Neural progenitor cell (in vitro differentiated cells): ENCODE measurements around the gene HEATR5A. TPM values are rescaled to one million over a fixed set of nuclear protein-coding genes. Genes with fewer than 3 reads are reported as not detected.

Experiments
- DNase-seq: peaks from one replicate; pipeline ENCODE4 v3.0.0-alpha.2; 2016; ENCODE audit warnings: low spot score
- H2AFZ ChIP-seq: fragments of 200-600 bp; sonication (generic); replicated peaks from 2 replicates; pipeline ENCODE4 v1.6.1; 2016; ENCODE audit warnings: antibody characterized with exemption
- H3F3A ChIP-seq: fragments of 200-600 bp; sonication (generic); 2 replicates; pipeline ENCODE4 v1.6.1; 2016; ENCODE audit warnings: antibody characterized with exemption, low read depth
- H3K27ac ChIP-seq: fragments of 200-600 bp; sonication (generic); 2 replicates; pipeline ENCODE4 v1.5.1; 2016; ENCODE audit warnings: mild to moderate bottlenecking
- H3K27me3 ChIP-seq: fragments of 200-600 bp; sonication (generic); 2 replicates; pipeline ENCODE4 v1.6.1; 2016; ENCODE audit warnings: mild to moderate bottlenecking, moderate library complexity
- H3K36me3 ChIP-seq: fragments of 200-600 bp; sonication (generic); 2 replicates; pipeline ENCODE4 v1.5.1; 2016
- H3K4me1 ChIP-seq: fragments of 200-600 bp; sonication (generic); 2 replicates; pipeline ENCODE4 v1.6.1; 2016; ENCODE audit warnings: mixed run types
- H3K4me2 ChIP-seq: fragments of 200-600 bp; sonication (generic); 2 replicates; pipeline ENCODE4 v1.6.1; 2016
- H3K4me3 ChIP-seq: fragments of 200-600 bp; sonication (generic); 2 replicates; pipeline ENCODE4 v1.5.1; 2016
- H3K79me2 ChIP-seq: fragments of 200-600 bp; sonication (generic); 2 replicates; pipeline ENCODE4 v1.6.1; 2016; ENCODE audit warnings: low read depth
- H3K9ac ChIP-seq: fragments of 200-600 bp; sonication (generic); 2 replicates; pipeline ENCODE4 v1.6.1; 2016
- H3K9me3 ChIP-seq: fragments of 200-600 bp; sonication (generic); 2 replicates; pipeline ENCODE4 v1.5.1; 2016; ENCODE audit warnings: low read depth
- H4K20me1 ChIP-seq: fragments of 200-600 bp; sonication (generic); 2 replicates; pipeline ENCODE4 v1.6.1; 2016; ENCODE audit warnings: low read depth
- H3K27ac Mint-ChIP-seq: 3 replicates; pipeline ENCODE4 v1.8.0; 2021; ENCODE audit warnings: mixed read lengths
- H3K27me3 Mint-ChIP-seq: 2 replicates; pipeline ENCODE4 v1.8.0; 2022; ENCODE audit warnings: low read depth, mild to moderate bottlenecking, inconsistent platforms, moderate library complexity, mixed read lengths; ENCODE audit not compliant: insufficient read depth
- H3K36me3 Mint-ChIP-seq: 3 replicates; pipeline ENCODE4 v1.8.0; 2021; ENCODE audit warnings: mixed read lengths
- H3K4me1 Mint-ChIP-seq: 3 replicates; pipeline ENCODE4 v1.8.0; 2021; ENCODE audit warnings: mixed read lengths
- H3K4me3 Mint-ChIP-seq: 3 replicates; pipeline ENCODE4 v1.8.0; 2021; ENCODE audit warnings: mild to moderate bottlenecking, moderate library complexity, mixed read lengths
- H3K9me3 Mint-ChIP-seq: 3 replicates; pipeline ENCODE4 v1.8.0; 2020; ENCODE audit warnings: mixed read lengths
- EZH2 ChIP-seq: fragments of 200-600 bp; sonication (generic); IDR thresholded peaks from 2 replicates; pipeline ENCODE4 v1.6.1; 2017; ENCODE audit warnings: antibody characterized with exemption, mild to moderate bottlenecking, moderate library complexity
- EZH2phosphoT487 ChIP-seq: fragments of 200-600 bp; sonication (generic); IDR thresholded peaks from 2 replicates; pipeline ENCODE4 v1.6.1; 2017; ENCODE audit warnings: antibody characterized with exemption
- total RNA-seq: library from RNA; depleted of rRNA; stranded (reverse); fragments of >200 nt; gene quantifications from 2 replicates; pipeline ENCODE4 v1.2.3, GENCODE V29; 2015; ENCODE audit warnings: low replicate concordance
- TF ChIP-seq, protein P1 (sequence below): fragments of 200-600 bp; sonication (generic); IDR thresholded peaks from 2 replicates; pipeline ENCODE4 v1.5.1; 2017; ENCODE audit warnings: antibody characterized with exemption, mild to moderate bottlenecking

HEATR5A gene
- total RNA-seq, 1 donor from 2014 or later, result 34.7 TPM

DNA sequence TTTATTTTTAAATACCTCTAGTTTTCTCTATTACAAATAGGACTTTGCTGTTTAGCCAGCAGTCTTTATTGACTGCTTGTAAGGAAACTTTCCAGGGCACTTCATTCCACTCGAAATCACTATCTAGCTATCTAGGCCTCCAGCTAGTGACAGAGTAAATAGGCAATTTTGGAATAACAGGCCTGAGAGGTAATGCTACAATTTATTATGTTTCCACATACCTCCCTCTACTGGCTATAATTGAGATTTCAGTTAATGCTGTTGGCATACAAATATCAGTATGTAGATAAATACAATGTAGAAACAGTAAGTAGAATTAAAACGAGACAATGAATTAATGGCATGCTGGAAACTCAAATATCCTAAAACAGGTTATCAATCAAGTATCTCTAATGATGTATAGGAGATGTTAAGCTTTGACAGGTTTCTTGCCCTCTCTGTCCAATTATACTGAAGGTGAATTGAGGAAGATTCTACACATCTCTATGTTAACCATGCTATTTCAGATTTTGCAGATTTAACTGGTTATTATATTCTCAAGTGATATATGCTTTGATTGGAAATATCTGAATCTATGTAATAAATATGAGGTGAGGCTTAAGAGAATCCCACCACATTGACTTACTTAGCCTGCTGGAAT lies 29.7 kb upstream of the HEATR5A start:
- Histone ChIP-seq H3K9ac (no peak overlapping the region), H2AFZ (no peak overlapping the region), H3K4me2 (no peak overlapping the region), H3K27me3 (no peaks in the 10 kb centered on the region), H3K9me3 (no peaks in the 10 kb centered on the region), H3K4me3 (no peak overlapping the region), H3K27ac (no peak overlapping the region), H3K4me1 (no peaks in the 10 kb centered on the region), H3K79me2 (no peaks in the 10 kb centered on the region), H3K36me3 (no peaks in the 10 kb centered on the region), H4K20me1 (no peaks in the 10 kb centered on the region), H3F3A (no peaks in the 10 kb centered on the region)
- Mint-ChIP-seq H3K9me3 (no peaks in the 10 kb centered on the region), H3K36me3 (peaks cover 13% of the 10 kb centered on the region), H3K27me3 (no peaks in the 10 kb centered on the region), H3K4me1 (peaks cover 7% of the 10 kb centered on the region), H3K27ac (no peak overlapping the region), H3K4me3 (no peak overlapping the region)
- TF ChIP-seq, protein P1, sequence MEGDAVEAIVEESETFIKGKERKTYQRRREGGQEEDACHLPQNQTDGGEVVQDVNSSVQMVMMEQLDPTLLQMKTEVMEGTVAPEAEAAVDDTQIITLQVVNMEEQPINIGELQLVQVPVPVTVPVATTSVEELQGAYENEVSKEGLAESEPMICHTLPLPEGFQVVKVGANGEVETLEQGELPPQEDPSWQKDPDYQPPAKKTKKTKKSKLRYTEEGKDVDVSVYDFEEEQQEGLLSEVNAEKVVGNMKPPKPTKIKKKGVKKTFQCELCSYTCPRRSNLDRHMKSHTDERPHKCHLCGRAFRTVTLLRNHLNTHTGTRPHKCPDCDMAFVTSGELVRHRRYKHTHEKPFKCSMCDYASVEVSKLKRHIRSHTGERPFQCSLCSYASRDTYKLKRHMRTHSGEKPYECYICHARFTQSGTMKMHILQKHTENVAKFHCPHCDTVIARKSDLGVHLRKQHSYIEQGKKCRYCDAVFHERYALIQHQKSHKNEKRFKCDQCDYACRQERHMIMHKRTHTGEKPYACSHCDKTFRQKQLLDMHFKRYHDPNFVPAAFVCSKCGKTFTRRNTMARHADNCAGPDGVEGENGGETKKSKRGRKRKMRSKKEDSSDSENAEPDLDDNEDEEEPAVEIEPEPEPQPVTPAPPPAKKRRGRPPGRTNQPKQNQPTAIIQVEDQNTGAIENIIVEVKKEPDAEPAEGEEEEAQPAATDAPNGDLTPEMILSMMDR, result peak; percentile 55
- TF ChIP-seq EZH2 (no peak), EZH2phosphoT487 (no peak)
- peak; percentile 9 for DNase-seq

- H3K36me3 ChIP-seq, result no peaks in the 10 kb centered on the region
- no peaks in the 10 kb centered on the region for H3K9me3 Mint-ChIP-seq
- DNase-seq, result no peak
- H3K79me2 ChIP-seq, result no peaks in the 10 kb centered on the region
- no peak overlapping the region for H3K9ac ChIP-seq
- H3F3A ChIP-seq, result no peaks in the 10 kb centered on the region
- H3K27ac Mint-ChIP-seq, result no peak overlapping the region
- H3K9me3 ChIP-seq, result no peaks in the 10 kb centered on the region
- H3K4me3 ChIP-seq, result no peak overlapping the region
- peaks cover 3% of the 10 kb centered on the region for H3K4me1 Mint-ChIP-seq
- no peak overlapping the region for H2AFZ ChIP-seq
- no peaks in the 10 kb centered on the region for H3K27me3 Mint-ChIP-seq
- TF ChIP-seq, protein P1, result no peak
- TF ChIP-seq EZH2phosphoT487 (no peak), EZH2 (no peak)
- no peak overlapping the region for H3K4me2 ChIP-seq
- H3K4me1 ChIP-seq, result no peaks in the 10 kb centered on the region
- peaks cover 14% of the 10 kb centered on the region for H3K36me3 Mint-ChIP-seq
- H4K20me1 ChIP-seq, result no peaks in the 10 kb centered on the region
- H3K27ac ChIP-seq, result no peak overlapping the region
- H3K4me3 Mint-ChIP-seq, result no peak overlapping the region
- H3K27me3 ChIP-seq, result no peaks in the 10 kb centered on the region
Observed at GRCh38 chr14:31449136-31449535, 28.8 kb upstream of the HEATR5A start.

- H3K9ac ChIP-seq, result no peak overlapping the region
- H3K4me1 Mint-ChIP-seq, result no peaks in the 10 kb centered on the region
- DNase-seq, result no peak
- no peaks in the 10 kb centered on the region for H3K9me3 Mint-ChIP-seq
- H3F3A ChIP-seq, result no peaks in the 10 kb centered on the region
- no peaks in the 10 kb centered on the region for H3K27me3 ChIP-seq
- no peaks in the 10 kb centered on the region for H4K20me1 ChIP-seq
- H2AFZ ChIP-seq, result no peak overlapping the region
- no peak for TF ChIP-seq EZH2phosphoT487
- TF ChIP-seq, protein P1, result no peak
- no peak for TF ChIP-seq EZH2
- no peak overlapping the region for H3K4me3 ChIP-seq
- H3K79me2 ChIP-seq, result no peaks in the 10 kb centered on the region
- no peak overlapping the region for H3K27ac ChIP-seq
- no peaks in the 10 kb centered on the region for H3K36me3 ChIP-seq
- no peak overlapping the region for H3K27ac Mint-ChIP-seq
- no peaks in the 10 kb centered on the region for H3K9me3 ChIP-seq
- no peak overlapping the region for H3K4me2 ChIP-seq
- H3K4me3 Mint-ChIP-seq, result no peak overlapping the region
- H3K4me1 ChIP-seq, result no peaks in the 10 kb centered on the region
- peaks cover 9% of the 10 kb centered on the region for H3K36me3 Mint-ChIP-seq
- H3K27me3 Mint-ChIP-seq, result no peaks in the 10 kb centered on the region
Observed at GRCh38 chr14:31445703-31446102, 25.4 kb upstream of the HEATR5A start.
